Mesenchymal stem cell (in vitro differentiated cells and primary cell): Measurements from ENCODE around the gene CD72.
"Not testable (repeated sequence)": the region's sequence is repeated elsewhere in the genome, so short reads cannot be mapped to it uniquely, and the experiment has no call there.

Experiments
- DNase-seq: peaks from one replicate; pipeline ENCODE4 v3.0.0-alpha.2; 2013
- H2AFZ ChIP-seq: one replicate; pipeline ENCODE4 v1.6.1; 2013; ENCODE audit warnings: low read depth, mild to moderate bottlenecking, control low read depth, inconsistent platforms, low read length, moderate library complexity
- H2AK5ac ChIP-seq: 2 replicates; pipeline ENCODE4 v1.6.1; 2013; ENCODE audit warnings: low read length, moderate library complexity, mild to moderate bottlenecking, inconsistent platforms; ENCODE audit not compliant: severe bottlenecking
- H2BK120ac ChIP-seq: one replicate; pipeline ENCODE4 v1.6.1; 2013; ENCODE audit warnings: low read depth, mild to moderate bottlenecking, inconsistent platforms, low read length, moderate library complexity
- H2BK12ac ChIP-seq, 2 experiments: one replicate each; pipeline ENCODE4 v1.6.1; 2013; ENCODE audit warnings: inconsistent platforms in 2 of 2, low read length in 2 of 2, mild to moderate bottlenecking in 2 of 2, moderate library complexity in 2 of 2, control low read depth in 1 of 2
- H2BK15ac ChIP-seq: one replicate; pipeline ENCODE4 v1.6.1; 2013; ENCODE audit warnings: mild to moderate bottlenecking, low read depth, inconsistent platforms; ENCODE audit not compliant: poor library complexity, severe bottlenecking
- H2BK5ac ChIP-seq: 2 replicates; pipeline ENCODE4 v1.6.1; 2013; ENCODE audit warnings: low read depth, mild to moderate bottlenecking, low read length, control low read depth, inconsistent platforms; ENCODE audit not compliant: poor library complexity, severe bottlenecking
- H3K14ac ChIP-seq, 2 experiments: one replicate each; pipeline ENCODE4 v1.6.1; 2013; ENCODE audit warnings: inconsistent platforms in 2 of 2, low read length in 2 of 2, control low read depth in 1 of 2, mild to moderate bottlenecking in 1 of 2, moderate library complexity in 1 of 2
- H3K18ac ChIP-seq, 2 experiments: one replicate each; pipeline ENCODE4 v1.6.1; 2013; ENCODE audit warnings: inconsistent platforms in 2 of 2, low read length in 2 of 2, control low read depth in 1 of 2, low read depth in 1 of 2, mild to moderate bottlenecking in 1 of 2
- H3K23ac ChIP-seq, 2 experiments: one replicate each; pipeline ENCODE4 v1.6.1; 2013; ENCODE audit warnings: inconsistent platforms in 2 of 2, low read length in 2 of 2, mild to moderate bottlenecking in 2 of 2, moderate library complexity in 2 of 2, control low read depth in 1 of 2
- H3K27ac ChIP-seq: 2 replicates; pipeline ENCODE4 v1.5.1; 2013; ENCODE audit warnings: mild to moderate bottlenecking, moderate library complexity, low read length, control low read depth, inconsistent platforms; ENCODE audit not compliant: poor library complexity, severe bottlenecking
- H3K27me3 ChIP-seq, 2 experiments: 2 replicates each; pipeline versions ENCODE4 v1.6.1 to v1.7.0; 2013; ENCODE audit warnings: low read length in 2 of 2, mild to moderate bottlenecking in 2 of 2, moderate library complexity in 2 of 2, control low read depth in 1 of 2, inconsistent platforms in 1 of 2; ENCODE audit not compliant: control insufficient read depth in 1 of 2, insufficient read depth in 1 of 2
- H3K36me3 ChIP-seq, 2 experiments: 2 replicates each; pipeline versions ENCODE4 v1.6.1 to v1.7.0; 2013; ENCODE audit warnings: low read length in 2 of 2, control low read depth in 1 of 2, inconsistent platforms in 1 of 2, low read depth in 1 of 2, mild to moderate bottlenecking in 1 of 2; ENCODE audit not compliant: insufficient read depth in 2 of 2, control insufficient read depth in 1 of 2
- H3K4ac ChIP-seq, 2 experiments: one replicate each; pipeline ENCODE4 v1.6.1; 2013; ENCODE audit warnings: inconsistent platforms in 2 of 2, low read length in 2 of 2, mild to moderate bottlenecking in 2 of 2, moderate library complexity in 2 of 2, control low read depth in 1 of 2, low read depth in 1 of 2
- H3K4me1 ChIP-seq: 2 replicates; pipeline ENCODE4 v1.6.1; 2013; ENCODE audit warnings: low read depth, low read length, control low read depth; ENCODE audit not compliant: control insufficient read depth, insufficient read depth
- H3K4me2 ChIP-seq: 2 replicates; pipeline ENCODE4 v1.6.1; 2013; ENCODE audit warnings: low read length, mild to moderate bottlenecking, inconsistent platforms; ENCODE audit not compliant: poor library complexity, severe bottlenecking
- H3K4me3 ChIP-seq, 2 experiments: 2 replicates each; pipeline versions ENCODE4 v1.5.1 to v1.7.0; 2013; ENCODE audit warnings: low read length in 2 of 2, mild to moderate bottlenecking in 2 of 2, control low read depth in 1 of 2, low read depth in 1 of 2; ENCODE audit not compliant: insufficient read depth in 1 of 2
- H3K79me1 ChIP-seq: replicated peaks from 2 replicates; pipeline ENCODE4 v1.6.1; 2013; ENCODE audit warnings: mild to moderate bottlenecking, control low read depth, low read length, inconsistent platforms; ENCODE audit not compliant: poor library complexity, severe bottlenecking
- H3K9ac ChIP-seq: 2 replicates; pipeline ENCODE4 v1.7.0; 2013; ENCODE audit warnings: mild to moderate bottlenecking, low read length, moderate library complexity
- H3K9me3 ChIP-seq: 2 replicates; pipeline ENCODE4 v1.7.0; 2013; ENCODE audit warnings: mild to moderate bottlenecking, low read length; ENCODE audit not compliant: control insufficient read depth
- H4K8ac ChIP-seq: one replicate; pipeline ENCODE4 v1.6.1; 2013; ENCODE audit warnings: inconsistent platforms, mild to moderate bottlenecking, low read length, moderate library complexity
- H4K91ac ChIP-seq: one replicate; pipeline ENCODE4 v1.6.1; 2013; ENCODE audit warnings: mild to moderate bottlenecking, low read length, inconsistent platforms
- WGBS: methylation state at CpG from one replicate; pipeline ENCODE4 v1.1.7; 2013; ENCODE audit warnings: mixed read lengths; 5-methylcytosine and 5-hydroxymethylcytosine counted together

CD72 gene

GRCh38 chr9:35639225-35639624 lies 21.0 kb upstream of the CD72 start:
- not testable (repeated sequence) for H2AK5ac ChIP-seq, H3K4ac ChIP-seq, H2AFZ ChIP-seq, H3K9me3 ChIP-seq, H4K91ac ChIP-seq, H2BK15ac ChIP-seq, H3K4me2 ChIP-seq, H3K4me3 ChIP-seq, H2BK120ac ChIP-seq, H4K8ac ChIP-seq, H2BK12ac ChIP-seq, H3K27ac ChIP-seq, H3K23ac ChIP-seq, H3K27me3 ChIP-seq, H3K4me1 ChIP-seq, H3K36me3 ChIP-seq, H3K18ac ChIP-seq, DNase-seq, H3K79me1 ChIP-seq, H3K9ac ChIP-seq, H3K14ac ChIP-seq, H2BK5ac ChIP-seq
- no CpG with 5 or more reads among the region's 1 CpG for WGBS

- H3K27ac ChIP-seq, H3K27me3 ChIP-seq, H3K36me3 ChIP-seq, H2AK5ac ChIP-seq, H3K14ac ChIP-seq, H3K4ac ChIP-seq, H4K91ac ChIP-seq, H2BK5ac ChIP-seq, H2BK120ac ChIP-seq, H3K4me1 ChIP-seq, H3K4me3 ChIP-seq, H2BK15ac ChIP-seq, H3K23ac ChIP-seq, H3K9me3 ChIP-seq, H3K79me1 ChIP-seq, H3K18ac ChIP-seq, H2BK12ac ChIP-seq, H3K9ac ChIP-seq, DNase-seq, H3K4me2 ChIP-seq, H2AFZ ChIP-seq, H4K8ac ChIP-seq: not testable (repeated sequence)
- WGBS: 74% methylated on average over 3 of the region's 8 CpGs
Observed at GRCh38 chr9:35638751-35639150, 20.5 kb upstream of the CD72 start.

GRCh38 chr9:35637427-35637955 lies 19.3 kb upstream of the CD72 start:
- H3K79me1 ChIP-seq, DNase-seq: not testable (repeated sequence)

GRCh38 chr9:35636877-35637246 lies 18.6 kb upstream of the CD72 start:
- not testable (repeated sequence) for DNase-seq, H3K14ac ChIP-seq, H3K27me3 ChIP-seq, H3K4me3 ChIP-seq, H3K4me1 ChIP-seq, H3K79me1 ChIP-seq, H4K8ac ChIP-seq, H3K9ac ChIP-seq, H3K36me3 ChIP-seq, H3K4ac ChIP-seq, H3K4me2 ChIP-seq, H2AK5ac ChIP-seq, H3K18ac ChIP-seq, H2BK15ac ChIP-seq, H4K91ac ChIP-seq, H3K27ac ChIP-seq, H2BK120ac ChIP-seq, H2BK5ac ChIP-seq, H3K9me3 ChIP-seq, H2AFZ ChIP-seq, H3K23ac ChIP-seq, H2BK12ac ChIP-seq
- 95% methylated on average over 6 of the region's 6 CpGs for WGBS

More at GRCh38 chr9:35637427-35637955, 19.3 kb upstream of the CD72 start:
- not testable (repeated sequence) for H2BK5ac ChIP-seq, H4K8ac ChIP-seq, H3K9ac ChIP-seq, H3K9me3 ChIP-seq, H2BK15ac ChIP-seq, H2BK12ac ChIP-seq, H2AFZ ChIP-seq, H3K4ac ChIP-seq, H3K14ac ChIP-seq, H4K91ac ChIP-seq, H3K4me1 ChIP-seq, H3K27ac ChIP-seq, H3K4me2 ChIP-seq, H2BK120ac ChIP-seq, H2AK5ac ChIP-seq, H3K4me3 ChIP-seq, H3K18ac ChIP-seq, H3K27me3 ChIP-seq, H3K23ac ChIP-seq, H3K36me3 ChIP-seq
- 92% methylated on average over 9 of the region's 9 CpGs for WGBS
